ENCODE data around the gene CA7.

The CA7 gene

DNA sequence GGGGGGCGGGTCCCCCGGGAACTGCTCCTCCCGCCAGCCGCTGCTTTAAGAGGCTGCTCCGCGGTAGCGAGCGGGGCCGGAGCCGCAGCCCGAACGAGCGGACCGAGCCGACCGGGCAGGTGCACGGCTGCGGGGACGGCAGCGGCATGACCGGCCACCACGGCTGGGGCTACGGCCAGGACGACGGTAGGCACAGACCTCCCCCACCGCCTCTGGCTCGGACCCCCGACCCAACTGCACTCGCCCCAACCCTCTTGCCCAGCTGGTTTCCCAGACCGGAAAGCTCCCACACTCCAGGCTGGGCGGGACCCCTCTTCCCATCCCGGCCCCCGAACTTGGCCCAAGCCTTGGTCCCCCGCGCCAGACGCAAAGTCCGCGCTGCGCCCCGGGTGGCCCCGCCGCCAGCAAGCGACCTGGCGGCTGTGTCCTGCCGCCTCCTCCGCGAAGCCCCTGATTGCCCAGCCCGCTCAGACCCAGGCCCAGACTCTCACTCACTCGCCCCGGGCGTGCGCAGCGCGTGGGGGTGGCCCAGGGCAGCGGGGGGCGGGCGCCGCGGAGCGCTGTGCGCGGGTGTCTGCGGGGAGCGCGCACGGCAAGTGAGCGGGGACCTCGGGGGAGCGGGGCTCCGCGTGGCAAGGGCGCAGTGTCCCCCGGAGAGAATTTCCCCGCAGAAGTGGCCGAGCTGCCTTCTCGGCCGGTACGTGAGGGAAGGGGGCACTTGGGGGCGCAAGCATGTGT, at the start of gene CA7:
Gene CA7 (plus strand): TSS at position 73 of the 738 bp plus-strand sequence. CDS start 74 bp downstream, at position 147.
- TF ChIP-seq, protein P1, sequence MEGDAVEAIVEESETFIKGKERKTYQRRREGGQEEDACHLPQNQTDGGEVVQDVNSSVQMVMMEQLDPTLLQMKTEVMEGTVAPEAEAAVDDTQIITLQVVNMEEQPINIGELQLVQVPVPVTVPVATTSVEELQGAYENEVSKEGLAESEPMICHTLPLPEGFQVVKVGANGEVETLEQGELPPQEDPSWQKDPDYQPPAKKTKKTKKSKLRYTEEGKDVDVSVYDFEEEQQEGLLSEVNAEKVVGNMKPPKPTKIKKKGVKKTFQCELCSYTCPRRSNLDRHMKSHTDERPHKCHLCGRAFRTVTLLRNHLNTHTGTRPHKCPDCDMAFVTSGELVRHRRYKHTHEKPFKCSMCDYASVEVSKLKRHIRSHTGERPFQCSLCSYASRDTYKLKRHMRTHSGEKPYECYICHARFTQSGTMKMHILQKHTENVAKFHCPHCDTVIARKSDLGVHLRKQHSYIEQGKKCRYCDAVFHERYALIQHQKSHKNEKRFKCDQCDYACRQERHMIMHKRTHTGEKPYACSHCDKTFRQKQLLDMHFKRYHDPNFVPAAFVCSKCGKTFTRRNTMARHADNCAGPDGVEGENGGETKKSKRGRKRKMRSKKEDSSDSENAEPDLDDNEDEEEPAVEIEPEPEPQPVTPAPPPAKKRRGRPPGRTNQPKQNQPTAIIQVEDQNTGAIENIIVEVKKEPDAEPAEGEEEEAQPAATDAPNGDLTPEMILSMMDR (IDR thresholded peaks at IDR 0.05), result no peak
- H3K9me3 ChIP-seq, result no peaks in the 10 kb centered on the region
- no peak within 1 kb of the TSS for H3K4me3 ChIP-seq (ENCODE audit: low read depth in 1 of 2, low read length in 1 of 2)
- peaks cover 79% of the 10 kb centered on the region for H3K27me3 ChIP-seq
- no peaks in the 10 kb centered on the region for H3K36me3 ChIP-seq
- H3K27ac ChIP-seq, result no peak within 1 kb of the TSS
- H3K4me1 ChIP-seq (ENCODE audit: control insufficient read depth in 1 of 2, insufficient read depth in 1 of 2, low read depth in 1 of 2, low read length in 1 of 2), result peaks cover 0 to 10% of the 10 kb centered on the region in 2 experiments

DNA sequence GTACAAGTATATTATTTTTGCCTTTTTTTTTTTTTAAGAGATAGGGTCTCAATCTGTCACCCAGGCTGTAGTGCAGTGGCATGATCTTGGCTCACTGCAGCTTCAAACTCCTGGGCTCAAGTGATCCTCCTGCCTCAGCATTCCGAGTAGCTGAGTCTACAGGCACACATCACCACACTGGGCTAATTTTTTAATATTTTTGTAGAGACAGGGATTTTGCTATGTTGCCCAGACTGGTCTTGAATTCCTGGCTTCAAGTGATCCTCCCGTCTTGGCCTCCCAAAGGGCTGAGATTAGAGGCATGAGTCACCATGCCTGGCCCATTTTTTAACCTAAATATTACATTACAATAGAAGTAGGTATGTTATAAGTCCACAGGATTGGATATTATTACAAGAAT, 46.1 kb upstream of the CA7 start:
- TF ChIP-seq, protein P1 (IDR thresholded peaks at IDR 0.05), result no peak
- H3K4me1 ChIP-seq (ENCODE audit: control insufficient read depth in 1 of 2, insufficient read depth in 1 of 2, low read depth in 1 of 2, low read length in 1 of 2), result no peaks in the 10 kb centered on the region

DNA sequence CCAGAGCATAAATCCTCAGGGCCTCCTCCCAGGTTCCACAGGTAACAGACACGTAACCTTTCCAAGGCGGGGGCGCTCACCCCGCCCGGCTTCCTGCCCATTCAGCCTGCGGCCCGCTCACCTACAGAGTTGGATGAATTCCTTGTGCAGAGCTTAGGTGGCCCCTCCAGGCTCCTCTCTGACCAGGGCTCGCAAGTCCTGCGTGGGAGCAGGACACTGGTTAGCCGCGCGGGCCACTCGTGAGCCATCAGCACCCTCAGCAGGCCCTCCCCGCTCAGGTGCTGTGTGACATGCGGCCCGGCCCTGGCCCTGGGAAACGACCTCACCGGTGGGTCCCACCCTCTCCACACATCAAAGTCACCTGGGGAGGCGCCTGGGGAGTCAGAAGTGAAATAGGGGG, 43.4 kb upstream of the CA7 start:
- Histone ChIP-seq H3K4me1 (ENCODE audit: control insufficient read depth in 1 of 2, insufficient read depth in 1 of 2, low read depth in 1 of 2, low read length in 1 of 2) (no peaks in the 10 kb centered on the region), H3K27ac (no peak overlapping the region), H3K36me3 (peaks cover 33% of the 10 kb centered on the region), H3K9me3 (no peaks in the 10 kb centered on the region), H3K4me3 (ENCODE audit: low read depth in 1 of 2, low read length in 1 of 2) (no peak overlapping the region), H3K27me3 (no peaks in the 10 kb centered on the region)
- TF ChIP-seq, protein P1 (IDR thresholded peaks at IDR 0.05), result no peak

More for the DNA sequence above, 46.1 kb upstream of the CA7 start:
- no peaks in the 10 kb centered on the region for H3K27me3 ChIP-seq
- H3K36me3 ChIP-seq, result peaks cover 8% of the 10 kb centered on the region
- no peak overlapping the region for H3K4me3 ChIP-seq (ENCODE audit: low read depth in 1 of 2, low read length in 1 of 2)
- no peak overlapping the region for H3K27ac ChIP-seq
- no peaks in the 10 kb centered on the region for H3K9me3 ChIP-seq

DNA sequence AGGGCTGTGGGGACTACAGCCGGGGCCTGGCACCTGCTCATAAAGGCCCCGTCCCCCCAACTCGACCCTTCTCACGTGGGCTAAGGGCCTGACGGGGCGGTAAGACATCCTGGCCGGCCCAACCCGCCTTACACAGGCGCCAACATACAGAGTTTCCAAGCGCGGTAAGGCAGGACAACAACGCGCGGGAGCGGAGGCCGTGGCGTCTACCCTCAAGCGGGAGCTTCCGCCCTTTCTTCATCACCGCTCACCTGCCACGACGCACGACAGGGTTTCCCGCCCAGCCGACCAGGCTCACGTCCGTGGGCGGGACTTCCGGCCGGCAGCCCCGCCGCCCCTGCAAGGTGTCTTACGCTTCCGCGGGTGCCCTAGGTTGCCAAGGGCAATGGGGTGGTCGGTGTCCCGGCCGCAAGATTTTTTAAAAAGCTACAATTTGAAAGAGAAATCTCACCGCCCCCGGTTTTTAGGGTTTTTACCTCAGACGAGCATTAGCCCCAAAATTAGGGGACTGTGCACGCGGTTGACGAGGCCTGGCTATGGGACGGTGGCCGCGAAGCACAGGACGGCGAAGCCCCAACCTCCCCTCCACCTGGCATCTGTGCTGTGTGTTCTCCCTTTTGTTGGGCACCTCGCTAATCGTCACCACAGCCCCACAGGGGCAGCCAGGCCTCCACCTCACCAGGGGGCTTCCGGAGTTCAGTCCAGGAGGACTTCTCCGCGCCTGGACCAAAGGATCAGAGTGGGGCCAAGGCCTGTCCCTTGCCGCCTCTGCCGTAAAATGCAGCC, 42.7 kb upstream of the CA7 start, which contains the start of gene TERB1:
Gene TERB1 (minus strand): TSS at position 265 of the 786 bp plus-strand sequence. CDS start 4,786 bp downstream, outside the sequence.
- H3K36me3 ChIP-seq, result peaks cover 35% of the 10 kb centered on the region
- H3K4me3 ChIP-seq (ENCODE audit: low read depth in 1 of 2, low read length in 1 of 2), result no peak within 1 kb of the TSS
- H3K4me1 ChIP-seq (ENCODE audit: control insufficient read depth in 1 of 2, insufficient read depth in 1 of 2, low read depth in 1 of 2, low read length in 1 of 2), result no peaks in the 10 kb centered on the region
- H3K27ac ChIP-seq, result no peak within 1 kb of the TSS
- no peaks in the 10 kb centered on the region for H3K27me3 ChIP-seq
- TF ChIP-seq, protein P1 (IDR thresholded peaks at IDR 0.05), result no peak
- no peaks in the 10 kb centered on the region for H3K9me3 ChIP-seq

DNA sequence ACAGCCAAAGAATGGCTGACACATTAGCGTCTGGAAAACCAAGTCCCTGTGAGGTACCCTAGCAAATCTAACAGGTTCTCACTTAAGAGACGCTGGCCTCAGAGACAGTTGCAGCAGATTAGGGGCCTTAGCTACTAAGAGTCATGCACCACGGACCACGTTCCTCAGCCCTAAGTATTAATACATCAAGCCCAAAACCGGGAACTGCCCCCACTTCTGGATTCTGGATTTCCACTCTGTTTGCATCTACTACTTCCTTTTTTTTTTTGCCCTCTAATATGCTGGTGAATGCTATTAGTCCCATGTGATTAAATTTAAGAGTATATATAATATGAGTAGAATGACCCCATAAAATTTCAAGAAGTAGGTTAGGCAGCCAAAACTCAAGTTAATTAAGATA, 42.1 kb upstream of the CA7 start:
- H3K27ac ChIP-seq, result no peak overlapping the region
- peaks cover 42% of the 10 kb centered on the region for H3K36me3 ChIP-seq
- no peak overlapping the region for H3K4me3 ChIP-seq (ENCODE audit: low read depth in 1 of 2, low read length in 1 of 2)
- TF ChIP-seq, protein P1 (IDR thresholded peaks at IDR 0.05), result no peak
- H3K9me3 ChIP-seq, result no peaks in the 10 kb centered on the region
- no peaks in the 10 kb centered on the region for H3K27me3 ChIP-seq
- no peaks in the 10 kb centered on the region for H3K4me1 ChIP-seq (ENCODE audit: control insufficient read depth in 1 of 2, insufficient read depth in 1 of 2, low read depth in 1 of 2, low read length in 1 of 2)
